HEK293T (cell line): Measurements from ENCODE around the gene EIF4E2.

Experiments used
- BHLHE40 ChIP-seq: fragments of 450-650 bp; IDR thresholded peaks from 2 replicates; pipeline ENCODE4 v1.6.1; 2016; ENCODE audit warnings: mild to moderate bottlenecking, moderate library complexity, borderline replicate concordance
- CTBP1 ChIP-seq: fragments of 450-650 bp; IDR thresholded peaks from 2 replicates; pipeline ENCODE4 v1.6.1; 2016; ENCODE audit warnings: borderline replicate concordance
- FOXK2 ChIP-seq: fragments of 450-650 bp; IDR thresholded peaks from 2 replicates; pipeline ENCODE4 v1.6.1; 2016; ENCODE audit warnings: mild to moderate bottlenecking
- FOXM1 ChIP-seq: fragments of 450-650 bp; IDR thresholded peaks from 2 replicates; pipeline ENCODE4 v1.6.1; 2017; ENCODE audit warnings: mild to moderate bottlenecking, borderline replicate concordance
- HDGF ChIP-seq: fragments of 450-650 bp; IDR thresholded peaks from 2 replicates; pipeline ENCODE4 v1.6.1; 2017; ENCODE audit warnings: antibody characterized with exemption, borderline replicate concordance
- L3MBTL2 ChIP-seq: fragments of 450-650 bp; conservative IDR thresholded peaks from 2 replicates; pipeline ENCODE4 v1.6.1; 2016; ENCODE audit warnings: mild to moderate bottlenecking
- SP1 ChIP-seq: fragments of 450-650 bp; IDR thresholded peaks from 2 replicates; pipeline ENCODE4 v1.6.1; 2017
- TF ChIP-seq, protein P1 (sequence below): fragments of 450-650 bp; IDR thresholded peaks from 2 replicates; pipeline ENCODE4 v1.6.1; 2016

DNA sequence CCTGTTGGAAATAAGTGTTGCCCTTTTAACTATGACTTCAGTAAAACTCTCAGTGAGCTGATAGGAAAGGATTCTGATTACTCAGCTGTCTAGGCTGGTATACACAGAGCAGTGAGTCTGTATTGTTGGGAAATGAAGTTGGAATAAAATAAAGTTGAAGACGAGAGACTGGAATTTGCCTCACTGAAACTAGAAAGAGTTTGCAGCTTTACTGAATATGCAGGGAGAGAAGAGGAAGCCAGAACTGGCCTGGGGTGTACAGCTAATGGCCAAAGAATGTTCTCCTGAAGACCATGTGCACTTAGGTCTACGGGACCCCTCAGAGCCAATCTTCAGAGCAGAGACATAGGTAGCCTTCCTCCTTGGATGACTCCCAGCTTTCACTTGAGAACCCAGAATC is 26.5 kb downstream of the EIF4E2 start:
- TF ChIP-seq SP1 (no peak), FOXK2 (no peak), HDGF (no peak), BHLHE40 (no peak), FOXM1 (no peak), CTBP1 (no peak), L3MBTL2 (no peak)
- TF ChIP-seq, protein P1, sequence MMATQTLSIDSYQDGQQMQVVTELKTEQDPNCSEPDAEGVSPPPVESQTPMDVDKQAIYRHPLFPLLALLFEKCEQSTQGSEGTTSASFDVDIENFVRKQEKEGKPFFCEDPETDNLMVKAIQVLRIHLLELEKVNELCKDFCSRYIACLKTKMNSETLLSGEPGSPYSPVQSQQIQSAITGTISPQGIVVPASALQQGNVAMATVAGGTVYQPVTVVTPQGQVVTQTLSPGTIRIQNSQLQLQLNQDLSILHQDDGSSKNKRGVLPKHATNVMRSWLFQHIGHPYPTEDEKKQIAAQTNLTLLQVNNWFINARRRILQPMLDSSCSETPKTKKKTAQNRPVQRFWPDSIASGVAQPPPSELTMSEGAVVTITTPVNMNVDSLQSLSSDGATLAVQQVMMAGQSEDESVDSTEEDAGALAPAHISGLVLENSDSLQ: no peak
